HG02763 (cell line): Measurements from ENCODE around the gene BRD2.

Source experiments
- ATAC-seq: cut with Tn5 transposase; IDR thresholded peaks from one replicate; pipeline ENCODE4 v1.9.1; 2021; ENCODE audit warnings: mild to moderate bottlenecking, moderate library complexity; ENCODE audit not compliant: unreplicated experiment

Gene BRD2

GRCh38 chr6:32971242-32971580 lies 2.8 kb downstream of the BRD2 start:
- ATAC-seq, result no peak

DNA sequence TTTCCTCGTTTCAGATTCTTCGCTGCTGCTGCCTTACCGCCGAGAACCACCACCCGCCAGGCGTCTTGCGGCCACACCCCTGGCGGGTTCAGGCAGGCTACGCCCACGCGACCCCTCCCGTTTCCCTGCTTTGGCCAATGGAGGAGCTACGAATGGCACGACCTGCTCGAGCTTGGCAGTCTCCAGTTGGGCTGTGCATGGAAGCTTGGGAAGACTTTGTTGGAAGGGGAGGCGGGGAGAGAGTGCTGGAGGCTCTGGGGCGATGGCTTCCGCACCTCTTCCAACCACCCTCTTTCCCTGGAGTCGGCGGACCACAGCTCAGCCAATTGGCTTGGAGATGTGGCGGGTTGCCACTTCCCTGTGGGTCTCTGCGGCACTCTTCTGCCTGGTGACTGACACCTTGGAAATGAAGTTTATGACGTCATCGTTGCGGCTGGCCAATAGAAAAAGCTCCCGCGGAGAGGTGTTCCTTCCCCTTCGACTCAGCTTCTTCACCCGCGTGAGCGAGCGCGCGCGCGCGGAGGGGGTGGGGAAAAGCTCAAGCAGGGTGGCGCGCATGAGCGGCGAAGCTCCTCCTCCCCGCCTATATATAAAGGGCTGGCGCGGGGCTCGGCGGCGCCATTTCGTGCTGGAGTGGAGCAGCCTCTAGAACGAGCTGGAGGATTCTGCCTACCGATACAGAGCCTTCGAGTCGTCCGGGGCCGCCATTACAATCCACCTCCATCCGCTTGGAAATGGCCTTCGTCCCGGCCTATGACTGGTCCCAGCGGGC lies 3.4 kb downstream of the BRD2 start:
- ATAC-seq, result peak; percentile 50

- peak; percentile 0 for ATAC-seq
Measured at GRCh38 chr6:32972353-32973143, 4.2 kb downstream of the BRD2 start.

- ATAC-seq, result no peak
Measured at GRCh38 chr6:32973144-32974015, 5.0 kb downstream of the BRD2 start.

DNA sequence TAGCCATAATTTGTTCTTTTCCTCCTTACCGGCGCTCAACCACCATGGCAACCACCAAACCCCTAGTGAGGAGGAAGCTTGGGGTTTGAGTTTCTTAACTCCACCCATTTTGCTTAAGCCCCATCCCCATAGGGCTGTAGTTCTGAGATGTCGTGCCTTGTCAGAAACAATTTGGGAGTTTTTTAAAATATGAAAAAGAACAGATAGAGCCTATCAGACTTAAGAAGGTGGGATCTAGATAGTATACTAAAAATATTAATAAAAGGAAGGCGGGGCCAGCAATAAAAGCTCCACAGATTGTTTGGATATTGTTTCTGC lies 5.6 kb downstream of the BRD2 start:
- no peak for ATAC-seq

- ATAC-seq, result no peak
Measured at GRCh38 chr6:32974541-32975308, 6.3 kb downstream of the BRD2 start.

GRCh38 chr6:32975886-32976285 lies 7.5 kb downstream of the BRD2 start:
- no peak for ATAC-seq

DNA sequence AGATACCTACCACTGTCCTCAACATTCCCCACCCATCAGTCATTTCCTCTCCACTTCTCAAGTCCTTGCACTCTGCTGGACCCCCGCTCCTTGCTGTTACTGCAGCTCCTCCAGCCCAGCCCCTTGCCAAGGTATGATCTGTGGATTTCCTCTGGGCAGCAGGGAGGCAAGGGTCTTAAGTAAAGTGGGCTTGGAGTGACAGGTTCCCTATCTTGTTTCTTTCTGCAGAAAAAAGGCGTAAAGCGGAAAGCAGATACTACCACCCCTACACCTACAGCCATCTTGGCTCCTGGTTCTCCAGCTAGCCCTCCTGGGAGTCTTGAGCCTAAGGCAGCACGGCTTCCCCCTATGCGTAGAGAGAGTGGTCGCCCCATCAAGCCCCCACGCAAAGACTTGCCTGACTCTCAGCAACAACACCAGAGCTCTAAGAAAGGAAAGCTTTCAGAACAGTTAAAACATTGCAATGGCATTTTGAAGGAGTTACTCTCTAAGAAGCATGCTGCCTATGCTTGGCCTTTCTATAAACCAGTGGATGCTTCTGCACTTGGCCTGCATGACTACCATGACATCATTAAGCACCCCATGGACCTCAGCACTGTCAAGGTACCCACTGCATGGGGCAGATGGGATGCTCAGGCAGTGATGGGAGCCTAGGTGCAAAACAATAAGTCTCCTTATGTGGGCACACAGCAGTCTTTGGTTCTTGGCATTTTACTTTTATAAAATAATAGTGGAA lies 8.1 kb downstream of the BRD2 start:
- no peak for ATAC-seq

- ATAC-seq, result no peak
Measured at GRCh38 chr6:32977272-32977952, 9.0 kb downstream of the BRD2 start.

GRCh38 chr6:32977953-32978324 lies 9.5 kb downstream of the BRD2 start:
- ATAC-seq, result no peak

DNA sequence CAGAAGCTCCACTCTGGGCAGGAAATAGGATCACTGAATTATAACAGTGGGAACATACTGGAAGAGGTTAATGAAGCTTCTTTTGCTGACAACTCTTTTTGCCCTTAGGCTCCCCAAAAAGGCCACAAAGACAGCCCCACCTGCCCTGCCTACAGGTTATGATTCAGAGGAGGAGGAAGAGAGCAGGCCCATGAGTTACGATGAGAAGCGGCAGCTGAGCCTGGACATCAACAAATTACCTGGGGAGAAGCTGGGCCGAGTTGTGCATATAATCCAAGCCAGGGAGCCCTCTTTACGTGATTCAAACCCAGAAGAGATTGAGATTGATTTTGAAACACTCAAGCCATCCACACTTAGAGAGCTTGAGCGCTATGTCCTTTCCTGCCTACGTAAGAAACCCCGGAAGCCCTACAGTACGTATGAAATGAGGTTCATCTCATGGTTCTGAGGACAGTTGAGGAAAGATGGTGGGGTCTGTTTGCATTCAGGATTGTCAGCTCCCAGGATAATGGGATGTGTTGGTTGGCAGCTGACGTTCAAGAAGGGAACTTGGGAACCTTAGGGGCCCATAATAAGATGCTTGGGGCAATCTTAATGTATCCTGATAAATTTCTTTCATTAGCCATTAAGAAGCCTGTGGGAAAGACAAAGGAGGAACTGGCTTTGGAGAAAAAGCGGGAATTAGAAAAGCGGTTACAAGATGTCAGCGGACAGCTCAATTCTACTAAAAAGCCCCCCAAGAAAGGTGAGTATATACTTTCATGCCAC lies 11.5 kb downstream of the BRD2 start:
- ATAC-seq, result no peak

DNA sequence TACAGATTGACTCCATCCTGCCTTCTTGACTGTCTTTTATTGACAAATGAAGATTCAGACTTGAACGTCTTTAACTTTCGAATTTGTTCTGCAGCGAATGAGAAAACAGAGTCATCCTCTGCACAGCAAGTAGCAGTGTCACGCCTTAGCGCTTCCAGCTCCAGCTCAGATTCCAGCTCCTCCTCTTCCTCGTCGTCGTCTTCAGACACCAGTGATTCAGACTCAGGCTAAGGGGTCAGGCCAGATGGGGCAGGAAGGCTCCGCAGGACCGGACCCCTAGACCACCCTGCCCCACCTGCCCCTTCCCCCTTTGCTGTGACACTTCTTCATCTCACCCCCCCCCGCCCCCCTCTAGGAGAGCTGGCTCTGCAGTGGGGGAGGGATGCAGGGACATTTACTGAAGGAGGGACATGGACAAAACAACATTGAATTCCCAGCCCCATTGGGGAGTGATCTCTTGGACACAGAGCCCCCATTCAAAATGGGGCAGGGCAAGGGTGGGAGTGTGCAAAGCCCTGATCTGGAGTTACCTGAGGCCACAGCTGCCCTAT lies 12.2 kb downstream of the BRD2 start:
- no peak for ATAC-seq

DNA sequence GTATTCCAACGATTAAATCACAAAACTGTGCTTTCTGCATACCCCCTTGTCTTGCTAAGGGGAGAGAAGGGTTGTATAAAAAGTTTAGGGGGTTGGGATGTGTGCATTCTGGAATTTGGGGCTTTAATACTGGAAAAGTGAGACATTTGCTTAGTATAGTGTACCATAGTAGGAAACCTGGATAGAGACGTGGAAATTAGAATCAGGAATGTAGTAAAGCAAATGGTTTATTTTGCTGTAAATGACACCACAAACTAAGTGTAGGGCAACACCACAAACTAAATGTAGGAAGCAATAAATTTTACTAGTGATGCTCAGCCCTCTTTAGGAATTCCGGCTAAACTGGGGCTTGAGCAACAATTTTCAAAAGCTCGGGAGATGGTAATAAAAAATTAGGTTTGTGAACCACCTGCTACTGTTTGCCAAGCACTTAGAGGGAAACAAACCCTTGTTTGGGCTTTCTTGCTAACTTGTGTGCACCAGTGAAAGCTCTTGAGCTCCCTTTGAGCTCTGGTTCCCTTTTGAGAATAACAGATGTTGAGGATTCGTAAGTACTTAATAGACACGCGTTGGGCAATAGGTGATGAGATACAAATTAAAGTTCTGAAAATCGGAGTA lies 13.8 kb downstream of the BRD2 start:
- no peak for ATAC-seq

DNA sequence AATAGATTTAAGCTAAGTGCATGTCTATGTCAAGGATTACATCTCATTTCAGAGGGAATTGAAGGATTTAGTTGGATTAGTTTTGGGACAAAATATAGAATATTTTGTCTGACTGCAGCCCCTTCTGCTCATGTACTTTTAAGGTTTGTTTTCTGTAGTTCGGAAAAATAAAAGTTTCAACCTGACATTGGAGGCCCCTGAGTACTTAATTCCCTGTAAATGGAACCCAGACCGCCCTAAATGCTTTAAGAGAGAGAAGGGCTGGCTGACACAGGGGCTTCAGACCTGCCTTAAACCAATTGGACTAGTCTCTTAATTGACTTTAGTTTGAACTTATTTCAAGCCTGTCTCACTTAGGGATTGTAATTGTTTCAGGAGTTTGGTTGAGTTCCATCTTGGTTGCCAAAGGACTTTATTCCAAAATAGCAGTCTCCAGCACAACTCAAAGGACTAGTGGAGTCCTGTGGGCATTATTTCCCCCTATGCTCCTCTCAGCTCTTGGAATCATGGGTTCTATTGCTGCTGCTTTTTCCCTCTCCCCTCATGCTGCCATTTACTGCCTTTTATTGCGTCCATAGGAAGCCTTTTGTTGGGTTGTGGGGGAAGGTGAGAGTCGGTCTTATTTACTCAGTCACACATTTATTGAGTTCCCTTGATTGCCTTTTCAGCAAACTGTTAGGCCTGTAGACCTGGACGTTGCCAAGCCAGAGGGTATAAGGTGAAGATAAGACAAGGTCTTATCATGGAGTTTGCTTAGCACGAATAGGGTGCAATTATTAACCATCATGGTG lies 14.5 kb downstream of the BRD2 start:
- no peak for ATAC-seq

GRCh38 chr6:32983493-32983848 lies 15.1 kb downstream of the BRD2 start:
- ATAC-seq, result no peak

DNA sequence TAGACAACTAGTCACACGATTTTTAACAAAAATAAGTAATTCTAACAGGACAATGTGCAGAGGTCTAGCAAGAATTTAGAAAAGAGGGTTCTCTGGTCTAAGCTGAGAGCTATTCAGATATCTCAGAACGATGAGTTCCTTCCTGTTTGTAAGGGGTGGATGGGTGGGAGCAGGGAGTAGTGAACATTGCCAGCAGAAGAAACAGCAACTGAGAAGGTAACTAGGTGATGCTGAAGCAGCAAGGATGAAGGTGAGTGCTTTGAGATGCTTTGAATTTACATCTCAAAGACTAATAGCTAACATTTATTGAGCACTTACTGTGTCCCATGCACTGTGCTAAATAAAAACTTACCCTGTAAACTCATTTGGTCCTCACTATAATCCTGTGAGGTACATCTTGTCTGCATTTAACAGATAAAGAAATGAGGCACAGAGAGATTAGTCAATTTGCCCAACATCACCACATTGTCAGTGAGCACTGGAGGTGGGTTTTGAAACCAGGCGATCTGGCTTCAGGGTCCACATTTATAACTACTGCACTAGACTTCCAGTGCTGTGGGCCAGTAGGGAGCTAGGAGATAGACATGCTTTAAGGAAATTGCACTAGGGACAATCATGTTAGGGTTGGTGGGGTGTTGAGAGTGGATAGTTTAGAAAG lies 15.7 kb downstream of the BRD2 start:
- ATAC-seq, result no peak
